HepG2 (cell line): ENCODE measurements around the gene IL4I1. TPM values are rescaled to one million over a fixed set of nuclear protein-coding genes. Genes with fewer than 3 reads are reported as not detected.
A peak's percentile ranks its signal among the peaks of the same experiment; 100 is the strongest.

Experiments used
- CBX1 ChIP-seq: IDR thresholded peaks from one replicate; pipeline ENCODE4 v1.6.1; 2016; ENCODE audit warnings: antibody characterized with exemption, low read depth
- CERS6 ChIP-seq: sonication (generic); formaldehyde crosslinking; IDR thresholded peaks from 2 replicates; pipeline ENCODE4 v1.5.0; 2020; ENCODE audit warnings: missing genetic modification reagents
- GFI1 ChIP-seq: sonication (generic); formaldehyde crosslinking; IDR thresholded peaks from 2 replicates; pipeline ENCODE4 v1.5.0; 2020; ENCODE audit warnings: missing genetic modification reagents, mild to moderate bottlenecking, borderline replicate concordance
- KIAA2018 ChIP-seq: sonication (generic); formaldehyde crosslinking; IDR thresholded peaks from 2 replicates; pipeline ENCODE4 v1.5.0; 2020; ENCODE audit warnings: mild to moderate bottlenecking, missing genetic modification reagents, borderline replicate concordance
- LRRFIP1 ChIP-seq: sonication (generic); formaldehyde crosslinking; conservative IDR thresholded peaks from 2 replicates; pipeline ENCODE4 v1.4.0; 2020; ENCODE audit warnings: missing genetic modification reagents
- NONO ChIP-seq, 2 experiments: fragments of 450-650 bp in 1 of 2; sonication (generic) in 1 of 2; formaldehyde crosslinking in 1 of 2; IDR thresholded peaks in 1 of 2; conservative IDR thresholded peaks in 1 of 2; 2 replicates each; pipeline versions ENCODE4 v1.6.1 to v1.8.0; 2017 to 2022; ENCODE audit warnings: mild to moderate bottlenecking in 1 of 2, missing genetic modification reagents in 1 of 2, moderate library complexity in 1 of 2
- RNF2 ChIP-seq: fragments of 450-650 bp; conservative IDR thresholded peaks from 2 replicates; pipeline ENCODE4 v1.6.1; 2016; ENCODE audit warnings: low read depth
- SUZ12 ChIP-seq: fragments of 150-350 bp; IDR thresholded peaks from 2 replicates; pipeline ENCODE4 v1.6.1; 2014; ENCODE audit warnings: low read depth, low read length
- TBL1XR1 ChIP-seq: fragments of 150-350 bp; IDR thresholded peaks from 2 replicates; pipeline ENCODE4 v1.6.1; 2014; ENCODE audit warnings: borderline replicate concordance, low read length; ENCODE audit not compliant: partially characterized antibody
- THAP11 ChIP-seq: IDR thresholded peaks from 2 replicates; pipeline ENCODE4 v1.6.1; 2016; ENCODE audit warnings: missing biosample characterization, missing genetic modification reagents
- ZEB1 ChIP-seq: IDR thresholded peaks from 2 replicates; pipeline ENCODE4 v1.6.1; 2012; ENCODE audit warnings: mild to moderate bottlenecking, low read depth, inconsistent platforms; ENCODE audit not compliant: insufficient replicate concordance
- ZNF121 ChIP-seq: sonication (generic); formaldehyde crosslinking; IDR thresholded peaks from 2 replicates; pipeline ENCODE4 v1.5.0; 2020; ENCODE audit warnings: mild to moderate bottlenecking, missing genetic modification reagents
- ZNF138 ChIP-seq: sonication (generic); formaldehyde crosslinking; IDR thresholded peaks from 2 replicates; pipeline ENCODE4 v1.5.0; 2020; ENCODE audit warnings: mild to moderate bottlenecking, low read depth, missing genetic modification reagents
- ZNF274 ChIP-seq: sonication (generic); formaldehyde crosslinking; IDR thresholded peaks from 2 replicates; pipeline ENCODE4 v1.5.1; 2020; ENCODE audit warnings: mild to moderate bottlenecking, missing genetic modification reagents
- ZNF629 ChIP-seq: sonication (generic); formaldehyde crosslinking; conservative IDR thresholded peaks from 2 replicates; pipeline ENCODE4 v1.5.0; 2020; ENCODE audit warnings: missing genetic modification reagents
- ZSCAN20 ChIP-seq: sonication (generic); formaldehyde crosslinking; IDR thresholded peaks from 2 replicates; pipeline ENCODE4 v1.4.0; 2020; ENCODE audit warnings: missing genetic modification reagents, mild to moderate bottlenecking, borderline replicate concordance
- polyA plus RNA-seq, 8 experiments: library from polyadenylated mRNA; depleted of rRNA in 3 of 8; stranded (reverse) in 7 of 8; unstranded in 1 of 8; fragments of >200 nt; fragmentation: Illumina TruSeq in 4 of 8; extraction: Trizol in 4 of 8; gene quantifications; 2 replicates each; pipeline versions ENCODE4 v1.2.1 to v1.2.3, GENCODE V29; 2011 to 2016; ENCODE audit warnings: low read depth in 4 of 8, missing spikeins in 1 of 8, mixed read lengths in 1 of 8; ENCODE audit not compliant: insufficient read depth in 1 of 8
- total RNA-seq, 5 experiments: library from RNA; depleted of rRNA; stranded (reverse); fragments of >200 nt; fragmentation: Illumina TruSeq; extraction: Trizol; gene quantifications; 2 replicates each; pipeline ENCODE4 v1.2.3, GENCODE V29; 2016; ENCODE audit warnings: low read depth in 1 of 5

Gene IL4I1
- total and polyA plus RNA-seq, 2 of the 13 experiments (the other 11 are each of a cell fraction or from before 2014, with no cell fraction given) = not detected

- TF ChIP-seq ZNF121 (CRISPR knock-in tag) (0 out of 2 replicates have a peak, but pooled peaks have one; percentile 10), ZEB1 (no peak), LRRFIP1 (CRISPR knock-in tag) (no peak), NONO (IDR thresholded peaks at IDR 0.05) (no peak), NONO (CRISPR knock-in tag; conservative IDR thresholded peaks at IDR 0.05) (peak; percentile 68; the same call in 1 of the 2 replicates), ZNF629 (CRISPR knock-in tag) (no peak), CERS6 (CRISPR knock-in tag) (no peak), TBL1XR1 (no peak), THAP11 (CRISPR knock-in tag) (peak; percentile 97), SUZ12 (peak; percentile 68), ZNF138 (CRISPR knock-in tag) (no peak), RNF2 (no peak), KIAA2018 (CRISPR knock-in tag) (no peak), ZSCAN20 (CRISPR knock-in tag) (no peak), CBX1 (no peak), ZNF274 (CRISPR knock-in tag) (peak; percentile 55), GFI1 (CRISPR knock-in tag) (peak; percentile 42; the same call in 1 of the 2 replicates)
Observed at GRCh38 chr19:49850487-49851342, 46.0 kb downstream of the IL4I1 start, which contains the start of gene PTOV1 (continued).
